GM12801 (cell line): ENCODE data around the gene TMEM41A.

Experiments
- TF ChIP-seq, protein P1 (sequence below): IDR thresholded peaks from one replicate; pipeline ENCODE4 v1.5.1; 2011; ENCODE audit warnings: control low read depth; ENCODE audit not compliant: insufficient read length; ENCODE audit errors: extremely low read depth

TMEM41A gene

GRCh38 chr3:185508335-185508991 lies 9.6 kb upstream of the TMEM41A start:
- TF ChIP-seq, protein P1, sequence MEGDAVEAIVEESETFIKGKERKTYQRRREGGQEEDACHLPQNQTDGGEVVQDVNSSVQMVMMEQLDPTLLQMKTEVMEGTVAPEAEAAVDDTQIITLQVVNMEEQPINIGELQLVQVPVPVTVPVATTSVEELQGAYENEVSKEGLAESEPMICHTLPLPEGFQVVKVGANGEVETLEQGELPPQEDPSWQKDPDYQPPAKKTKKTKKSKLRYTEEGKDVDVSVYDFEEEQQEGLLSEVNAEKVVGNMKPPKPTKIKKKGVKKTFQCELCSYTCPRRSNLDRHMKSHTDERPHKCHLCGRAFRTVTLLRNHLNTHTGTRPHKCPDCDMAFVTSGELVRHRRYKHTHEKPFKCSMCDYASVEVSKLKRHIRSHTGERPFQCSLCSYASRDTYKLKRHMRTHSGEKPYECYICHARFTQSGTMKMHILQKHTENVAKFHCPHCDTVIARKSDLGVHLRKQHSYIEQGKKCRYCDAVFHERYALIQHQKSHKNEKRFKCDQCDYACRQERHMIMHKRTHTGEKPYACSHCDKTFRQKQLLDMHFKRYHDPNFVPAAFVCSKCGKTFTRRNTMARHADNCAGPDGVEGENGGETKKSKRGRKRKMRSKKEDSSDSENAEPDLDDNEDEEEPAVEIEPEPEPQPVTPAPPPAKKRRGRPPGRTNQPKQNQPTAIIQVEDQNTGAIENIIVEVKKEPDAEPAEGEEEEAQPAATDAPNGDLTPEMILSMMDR = no peak

DNA sequence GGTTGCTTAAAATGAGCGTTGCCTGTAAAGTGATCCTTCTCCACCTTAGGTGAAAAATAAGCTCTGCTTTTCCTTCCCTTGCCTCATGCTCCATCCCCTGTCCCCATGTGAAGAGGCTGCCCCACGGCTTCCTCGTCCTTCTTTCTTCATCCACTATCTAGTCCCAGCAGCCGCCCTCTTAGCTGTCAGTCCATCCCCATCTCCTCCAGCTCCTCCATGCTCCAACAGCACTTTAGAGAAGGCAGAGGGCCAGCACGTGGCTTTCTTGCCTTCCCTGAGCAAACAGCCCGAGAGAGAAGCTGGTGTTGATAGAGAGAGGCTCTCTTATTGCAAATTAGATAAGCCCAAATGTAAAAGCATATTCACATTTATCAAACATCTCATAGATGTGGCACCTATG lies 9.0 kb upstream of the TMEM41A start:
- TF ChIP-seq, protein P1 = no peak

DNA sequence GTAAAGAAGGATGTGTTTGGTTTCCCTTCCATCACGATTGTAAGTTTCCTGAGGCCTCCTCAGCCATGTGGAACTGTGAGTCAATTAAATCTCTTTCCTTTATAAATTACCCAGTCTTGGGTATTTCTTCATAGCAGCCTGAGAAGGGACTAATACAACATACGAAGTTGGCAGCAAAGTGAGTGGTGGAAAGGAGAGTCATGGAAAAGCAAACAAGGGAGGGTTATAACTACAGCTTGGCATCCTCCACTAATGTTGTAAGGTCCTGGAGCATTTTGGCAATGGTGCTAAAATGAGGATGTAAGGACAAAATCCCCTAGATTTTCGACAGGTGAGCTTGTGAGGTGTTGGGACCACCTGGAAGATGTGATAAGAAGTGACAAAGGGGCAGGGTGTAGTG lies 5.8 kb upstream of the TMEM41A start:
- TF ChIP-seq, protein P1 = no peak

GRCh38 chr3:185503521-185503920 lies 4.7 kb upstream of the TMEM41A start:
- TF ChIP-seq, protein P1 = no peak

GRCh38 chr3:185502987-185503386 lies 4.2 kb upstream of the TMEM41A start:
- TF ChIP-seq, protein P1 = no peak

DNA sequence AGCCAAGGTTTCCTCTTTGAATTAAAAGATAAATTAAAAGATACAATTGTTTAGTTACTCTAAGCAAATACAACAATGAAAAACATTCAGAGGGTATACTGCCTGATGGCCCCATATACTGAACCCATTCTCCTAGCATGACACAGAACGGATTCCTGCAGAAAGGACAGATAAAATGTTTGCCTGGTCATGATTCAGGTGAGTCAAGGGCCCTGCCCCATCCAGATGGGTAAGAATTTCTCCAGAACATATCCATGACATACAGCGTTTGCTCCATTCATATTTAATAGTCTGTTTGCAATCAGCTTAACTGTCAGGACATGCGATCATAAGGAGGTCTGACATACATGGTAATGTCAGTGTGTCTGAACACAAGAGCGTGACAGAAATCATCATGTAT lies 8.6 kb downstream of the TMEM41A start:
- TF ChIP-seq, protein P1 = no peak

DNA sequence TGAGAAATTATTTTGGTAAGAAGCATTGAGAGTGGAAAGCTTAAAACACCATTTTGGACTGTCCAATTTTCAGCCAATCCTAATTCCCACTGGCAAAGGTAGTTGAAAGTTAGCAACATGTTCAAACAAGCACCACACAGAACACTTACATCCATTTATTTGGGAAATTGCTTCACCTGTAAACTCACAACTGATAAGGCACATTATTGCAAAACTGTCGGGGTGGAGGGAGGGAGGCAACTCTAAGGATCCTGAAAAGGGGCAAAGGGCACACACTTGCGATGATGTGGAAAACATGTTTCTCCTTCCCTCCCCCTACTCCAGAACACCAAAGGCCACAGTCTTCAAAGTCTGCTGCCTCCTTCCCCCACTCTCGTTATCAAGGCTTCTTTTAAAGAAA lies 9.4 kb downstream of the TMEM41A start:
- TF ChIP-seq, protein P1 = no peak

DNA sequence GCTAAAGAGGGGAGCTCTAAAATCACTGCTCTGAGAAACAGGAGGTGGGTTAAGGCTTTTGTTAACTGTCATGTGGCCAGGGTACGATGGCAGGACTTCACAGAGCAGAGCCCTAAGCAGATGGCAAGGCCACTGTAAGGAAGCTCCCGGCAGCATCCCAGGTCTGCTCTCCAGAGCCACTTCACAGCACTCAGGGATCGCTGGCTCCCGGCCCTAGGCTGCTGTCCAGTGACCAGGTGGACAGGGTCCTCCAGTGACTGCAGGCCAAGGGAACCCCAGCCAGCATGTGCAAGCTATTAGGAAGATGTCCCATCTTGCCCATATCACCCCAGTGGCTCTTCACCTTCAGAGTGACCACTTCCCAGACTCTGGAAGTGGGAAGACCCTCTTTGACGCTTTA lies 10.4 kb downstream of the TMEM41A start:
- TF ChIP-seq, protein P1 = no peak
